Stimulated activated CD4-positive, alpha-beta T cell treated with anti-CD3 and anti-CD28 coated beads, Interleukin-4, amount 100 ng/mL, for 48 hours (primary cell): ENCODE results near the gene ISM1.
A peak's percentile ranks its signal among the peaks of the same experiment; 100 is the strongest.

Source experiments
- DNase-seq, 2 donors: peaks; one replicate each; pipeline ENCODE4 v3.0.0-alpha.2; 2020; ENCODE audit warnings: low read depth in 2 of 2

ISM1 gene

DNA sequence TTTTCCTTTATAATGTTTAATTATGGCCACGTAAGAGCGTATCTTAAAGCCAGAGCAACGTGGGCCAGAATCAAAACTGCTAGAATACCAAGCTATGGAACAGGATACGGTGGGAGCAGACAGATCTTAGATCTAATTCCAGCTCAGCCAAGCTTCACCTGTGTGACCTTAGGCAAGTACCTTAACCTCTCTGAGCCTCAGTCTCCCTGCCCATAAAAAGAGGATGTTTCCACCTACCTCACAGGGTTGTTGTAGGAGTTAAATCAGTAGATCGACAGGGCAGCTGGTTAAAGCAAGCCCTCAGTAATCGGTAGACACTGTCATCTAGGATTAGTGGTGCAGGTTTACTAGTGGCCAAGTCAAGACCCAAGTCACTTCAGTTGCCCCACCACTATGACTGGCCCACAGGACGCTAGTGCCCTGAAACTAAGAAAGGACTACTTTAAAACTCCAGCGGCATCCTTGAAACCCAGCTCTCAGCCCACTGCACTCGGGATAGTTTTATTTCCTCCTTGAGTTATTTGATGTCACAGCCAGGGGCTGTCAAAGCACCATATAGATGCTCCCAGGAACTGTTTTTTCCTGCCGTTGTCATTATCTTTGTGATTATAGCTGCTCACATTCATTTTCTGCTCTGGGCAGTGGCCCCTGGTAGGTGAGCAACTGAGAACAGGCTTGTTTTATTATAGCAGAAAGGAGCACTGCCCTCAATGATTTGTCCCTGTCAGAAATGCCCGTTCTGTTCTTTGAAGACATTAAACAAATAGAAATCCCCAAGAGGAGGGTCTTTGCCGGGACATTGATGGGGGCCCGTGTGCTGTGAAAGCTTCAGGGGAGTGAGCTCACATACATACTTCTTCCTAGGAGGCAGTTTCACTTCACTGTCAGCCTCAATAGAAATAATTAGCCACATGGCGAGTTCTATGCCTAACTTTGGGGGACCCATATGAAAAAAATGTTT is 63.1 kb downstream of the ISM1 start:
- no peak for DNase-seq

DNA sequence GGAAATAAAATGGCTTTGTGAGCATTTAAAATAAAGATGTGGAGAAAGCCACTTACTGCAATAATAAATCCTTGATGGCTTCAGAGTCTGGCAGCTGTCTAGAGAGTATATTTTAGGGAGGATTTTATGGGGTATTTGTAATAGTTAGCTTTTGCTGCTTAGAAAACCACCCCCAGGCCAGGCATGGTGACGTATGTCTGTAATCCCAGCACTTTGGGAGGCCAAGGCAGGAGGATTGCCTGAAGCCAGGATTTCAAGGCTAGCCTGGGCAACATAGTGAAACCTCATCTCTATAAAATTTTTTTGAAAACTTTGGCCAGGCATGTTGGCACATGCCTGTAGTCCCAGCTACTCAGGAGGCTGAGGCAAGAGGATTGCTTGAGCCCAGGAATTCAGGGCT is 63.8 kb downstream of the ISM1 start:
- DNase-seq = no peak

DNA sequence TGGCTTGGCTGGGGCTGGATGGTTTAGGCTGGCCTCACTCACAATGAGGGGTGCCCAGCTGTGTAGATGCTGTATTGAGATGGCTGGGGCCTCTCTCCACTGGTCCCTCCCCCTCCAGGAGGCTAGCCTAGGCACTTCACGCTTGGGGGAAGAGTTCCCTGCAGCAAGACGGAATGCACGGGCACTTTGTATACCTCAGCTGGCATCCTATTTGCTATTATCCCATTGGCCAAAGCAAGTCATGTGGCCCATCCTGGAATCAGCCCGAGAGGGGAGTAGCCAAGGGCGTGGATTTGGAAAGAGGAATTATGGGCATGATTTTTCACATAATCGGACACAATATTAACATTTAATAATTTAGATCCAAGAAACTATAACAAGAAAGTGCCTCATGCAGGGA is 64.3 kb downstream of the ISM1 start:
- no peak for DNase-seq

DNA sequence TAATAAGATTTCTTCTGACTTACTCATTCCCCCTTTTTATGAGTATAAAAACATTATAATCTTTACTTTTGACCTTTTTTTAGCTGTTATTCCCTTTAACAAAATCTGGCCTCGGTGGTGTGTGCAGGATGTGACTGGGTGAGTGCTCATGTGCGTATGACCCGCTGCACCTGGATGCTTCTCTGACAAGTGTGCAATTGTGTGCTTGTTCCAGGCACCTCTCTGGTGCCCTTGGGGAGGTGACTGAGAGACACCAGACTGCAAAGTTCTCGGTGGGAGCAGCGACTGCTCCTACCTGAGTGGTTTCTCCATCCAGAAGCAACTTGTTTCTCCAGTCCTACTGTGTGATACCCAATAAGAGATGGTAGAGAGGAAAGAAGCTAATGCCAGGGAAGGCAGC is 65.0 kb downstream of the ISM1 start:
- no peak for DNase-seq

DNA sequence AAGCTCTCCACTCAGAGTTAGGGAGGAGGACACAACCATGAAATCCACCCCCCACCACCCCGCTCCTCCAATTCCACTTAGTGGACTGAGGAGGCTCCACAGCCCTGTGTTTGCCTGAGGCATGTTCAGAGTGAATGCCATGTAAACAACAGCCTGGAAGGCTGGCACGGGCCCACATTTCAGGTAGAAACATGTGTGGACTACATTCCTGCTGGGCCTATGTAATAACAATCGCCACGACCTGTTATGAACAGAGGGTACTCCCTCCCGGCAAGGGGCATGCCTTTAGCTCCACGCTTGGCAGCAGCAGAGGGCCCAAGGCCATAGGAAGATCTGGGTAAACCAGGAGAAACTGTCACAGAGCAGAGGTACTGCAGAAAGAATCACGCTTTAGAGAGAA is 65.5 kb downstream of the ISM1 start:
- no peak for DNase-seq

DNA sequence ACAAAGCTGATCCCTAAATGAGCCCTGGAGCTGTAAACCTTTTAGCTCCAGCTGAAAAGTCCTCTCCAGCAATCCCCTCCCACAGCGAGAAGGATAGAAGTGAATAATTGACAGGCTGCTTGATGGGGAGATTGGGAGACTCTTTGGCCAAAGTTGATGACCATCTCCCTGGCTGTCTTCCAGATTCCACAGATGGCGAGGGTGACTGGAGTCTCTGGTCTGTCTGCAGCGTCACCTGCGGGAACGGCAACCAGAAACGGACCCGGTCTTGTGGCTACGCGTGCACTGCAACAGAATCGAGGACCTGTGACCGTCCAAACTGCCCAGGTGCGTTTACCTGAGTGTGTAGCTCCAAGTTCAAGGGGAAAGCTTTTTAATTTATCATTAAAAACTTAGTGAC is 67.3 kb downstream of the ISM1 start:
- no peak for DNase-seq

DNA sequence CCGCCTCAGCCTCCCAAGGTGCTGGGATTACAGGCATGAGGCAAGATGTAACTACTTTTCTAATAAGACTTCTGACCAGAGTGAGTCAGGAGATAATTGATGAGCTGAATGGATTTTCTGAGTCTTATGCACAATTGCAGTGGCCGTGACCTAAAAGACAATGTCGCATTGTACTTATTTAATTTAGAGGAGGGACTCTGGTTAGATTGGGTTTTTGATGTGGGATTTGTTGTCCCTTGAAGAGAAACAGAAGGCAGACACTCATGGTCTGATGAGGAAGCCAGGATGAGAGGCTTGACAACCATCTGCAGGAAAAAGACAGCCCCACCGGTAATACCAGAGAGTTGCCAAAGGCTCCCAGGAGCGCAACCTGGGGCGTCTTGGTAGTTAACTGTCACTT is 68.0 kb downstream of the ISM1 start:
- no peak for DNase-seq

DNA sequence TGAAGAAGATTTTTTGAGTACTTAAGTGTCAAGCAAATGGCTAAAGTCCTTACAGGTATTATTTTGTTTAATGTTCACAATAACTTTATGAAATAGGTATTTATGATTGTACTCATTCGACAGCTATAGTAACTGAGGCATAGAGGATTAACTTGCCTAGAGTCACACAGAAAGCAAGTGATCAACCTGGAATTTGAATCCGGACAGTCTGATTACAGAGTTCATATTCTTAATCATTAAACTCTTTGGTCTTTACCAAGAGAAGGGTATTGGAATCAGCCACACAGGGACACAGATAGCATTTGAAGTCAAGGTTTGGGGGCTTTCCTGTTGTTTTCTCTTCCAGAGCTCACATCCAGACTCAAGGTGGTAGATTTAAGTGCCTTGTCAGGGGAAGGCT is 69.7 kb downstream of the ISM1 start:
- no peak for DNase-seq

DNA sequence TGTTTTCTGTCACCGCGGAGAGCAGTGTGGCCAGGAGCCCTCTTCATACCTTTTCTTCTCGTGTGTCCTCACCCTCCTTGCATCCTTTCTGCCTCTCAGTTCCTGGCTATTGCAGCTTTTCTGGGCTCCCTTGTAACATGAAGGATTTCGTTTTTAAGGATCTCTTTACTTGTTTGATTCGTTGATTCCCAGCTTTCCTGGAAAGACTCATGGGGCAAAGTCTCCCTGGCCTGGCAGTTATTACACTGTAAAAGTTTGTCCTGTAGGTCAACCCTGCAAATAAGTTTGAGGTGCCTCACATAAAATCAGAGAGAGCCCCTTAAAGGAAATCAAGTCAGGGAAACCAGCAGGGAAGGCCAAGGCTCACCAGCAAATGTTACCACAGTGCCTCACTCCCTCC is 70.1 kb downstream of the ISM1 start:
- DNase-seq = no peak

DNA sequence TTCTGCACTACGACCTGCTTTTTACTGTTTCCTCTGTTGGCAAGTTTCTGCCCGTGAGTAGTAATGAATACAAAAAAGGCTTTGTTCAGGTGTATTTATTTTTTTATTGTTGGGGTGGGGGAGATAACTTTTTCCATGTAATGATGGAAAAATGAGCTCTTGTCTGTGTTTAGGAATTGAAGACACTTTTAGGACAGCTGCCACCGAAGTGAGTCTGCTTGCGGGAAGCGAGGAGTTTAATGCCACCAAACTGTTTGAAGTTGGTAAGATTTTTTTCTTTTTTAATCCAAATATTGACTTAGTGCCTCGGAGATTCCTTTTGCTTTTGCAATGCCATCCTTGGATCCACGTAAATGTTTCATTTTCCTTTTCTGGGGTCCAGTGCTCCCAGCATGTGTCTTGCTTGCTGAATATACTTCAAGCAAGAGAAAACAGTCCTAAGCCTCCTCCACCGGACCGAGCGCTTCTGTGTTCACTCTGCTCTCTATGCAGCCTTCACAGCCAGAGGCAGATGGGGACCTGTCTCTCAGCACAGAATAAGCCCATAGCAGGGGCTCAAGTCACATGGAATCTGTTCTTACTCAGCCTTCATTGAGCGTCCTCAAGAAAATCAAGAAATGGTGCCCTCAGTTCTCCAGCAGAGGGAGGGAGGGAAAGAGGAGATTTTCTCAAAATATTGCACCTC is 71.3 kb downstream of the ISM1 start:
- DNase-seq = no peak

DNA sequence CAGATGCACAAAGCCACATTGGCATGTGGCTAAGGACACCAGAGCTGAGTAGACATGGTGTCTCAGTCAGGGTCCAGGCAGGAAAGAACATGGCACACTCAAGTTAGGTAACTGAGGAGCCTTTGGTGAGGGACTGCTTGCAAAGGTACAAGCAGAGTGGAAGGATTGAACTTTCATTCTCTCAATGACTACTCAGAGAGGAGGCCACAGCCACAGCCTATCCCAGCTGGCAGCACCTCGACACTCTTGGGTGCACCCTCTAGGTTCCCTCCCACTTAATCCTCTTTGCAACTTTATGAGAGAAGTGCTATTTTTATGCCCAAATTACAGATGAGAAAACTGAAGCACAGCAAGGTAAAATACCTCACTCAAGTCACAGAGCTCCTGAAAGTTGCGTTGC is 73.4 kb downstream of the ISM1 start:
- no peak for DNase-seq

DNA sequence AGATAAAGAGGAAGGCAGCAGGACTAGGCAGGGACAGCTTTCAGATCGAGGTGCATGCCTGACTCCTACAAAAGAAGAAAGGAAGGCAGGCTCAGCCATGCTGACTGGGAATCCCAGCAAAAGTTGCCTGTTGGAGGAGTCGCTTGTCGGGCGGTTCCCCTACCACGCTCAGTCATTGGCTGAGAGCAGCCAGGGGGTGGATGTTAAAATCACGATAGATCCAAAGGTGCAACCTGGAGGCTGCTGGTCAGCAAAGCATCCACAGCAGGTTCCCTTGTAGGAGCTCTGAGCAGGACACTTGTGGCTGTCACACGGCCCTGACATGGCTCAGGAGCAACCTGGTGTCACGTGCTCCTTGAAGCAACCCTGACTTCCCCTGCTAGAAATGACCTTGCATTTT is 74.6 kb downstream of the ISM1 start:
- no peak for DNase-seq

DNA sequence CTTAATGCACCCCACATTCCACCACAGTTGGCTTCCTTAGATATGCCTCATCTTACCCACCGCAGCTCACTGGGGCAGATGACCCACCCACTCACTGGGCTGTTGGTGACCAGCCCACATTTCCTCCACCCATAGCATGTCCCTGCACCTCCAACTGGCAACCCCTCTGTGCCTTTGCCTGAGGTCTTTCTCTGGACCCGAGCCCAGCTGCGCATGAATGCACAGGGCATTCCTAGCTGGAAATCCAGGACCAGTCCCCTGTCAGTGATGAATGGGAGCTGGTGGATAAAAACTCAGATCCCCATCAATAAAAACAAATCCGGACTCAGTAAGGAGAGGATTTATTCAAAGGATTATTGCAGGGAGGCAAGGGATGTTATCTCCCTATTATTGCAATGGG is 75.0 kb downstream of the ISM1 start:
- no peak for DNase-seq

DNA sequence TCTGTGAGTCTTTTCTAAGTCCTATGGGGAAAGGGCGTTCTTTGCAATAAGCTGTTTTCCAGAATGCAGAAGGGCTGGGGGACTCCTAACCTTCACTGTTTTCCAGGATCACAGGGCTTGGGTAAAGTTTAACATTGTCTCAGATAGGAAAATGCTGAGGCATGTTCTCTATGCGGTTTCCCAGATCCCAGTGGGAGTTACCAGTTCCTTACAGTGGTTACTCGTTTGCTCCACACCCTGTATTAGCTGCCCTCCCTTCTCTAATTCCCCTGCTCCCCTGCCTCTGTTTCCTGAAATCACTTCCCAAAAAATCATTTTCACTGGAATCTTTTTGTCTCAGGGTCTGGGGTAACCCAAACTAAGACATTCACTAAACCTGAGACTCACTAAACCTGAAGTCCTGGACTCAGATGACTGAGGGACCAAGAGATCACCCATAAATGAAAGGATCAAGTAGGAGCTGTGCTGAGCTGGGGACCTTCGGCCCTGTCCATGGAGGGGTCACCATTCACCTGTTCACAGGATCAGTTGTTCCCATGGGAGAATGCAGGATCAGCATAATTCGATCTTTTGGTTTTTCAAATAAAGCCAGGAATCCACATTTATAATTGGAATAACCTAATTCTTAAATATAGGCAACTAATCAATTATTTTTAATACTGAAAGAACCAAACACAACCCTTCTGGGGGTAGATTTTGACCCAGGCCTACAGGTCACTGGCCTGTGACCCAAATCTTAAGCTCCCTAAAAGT is 76.2 kb downstream of the ISM1 start:
- DNase-seq = no peak

DNA sequence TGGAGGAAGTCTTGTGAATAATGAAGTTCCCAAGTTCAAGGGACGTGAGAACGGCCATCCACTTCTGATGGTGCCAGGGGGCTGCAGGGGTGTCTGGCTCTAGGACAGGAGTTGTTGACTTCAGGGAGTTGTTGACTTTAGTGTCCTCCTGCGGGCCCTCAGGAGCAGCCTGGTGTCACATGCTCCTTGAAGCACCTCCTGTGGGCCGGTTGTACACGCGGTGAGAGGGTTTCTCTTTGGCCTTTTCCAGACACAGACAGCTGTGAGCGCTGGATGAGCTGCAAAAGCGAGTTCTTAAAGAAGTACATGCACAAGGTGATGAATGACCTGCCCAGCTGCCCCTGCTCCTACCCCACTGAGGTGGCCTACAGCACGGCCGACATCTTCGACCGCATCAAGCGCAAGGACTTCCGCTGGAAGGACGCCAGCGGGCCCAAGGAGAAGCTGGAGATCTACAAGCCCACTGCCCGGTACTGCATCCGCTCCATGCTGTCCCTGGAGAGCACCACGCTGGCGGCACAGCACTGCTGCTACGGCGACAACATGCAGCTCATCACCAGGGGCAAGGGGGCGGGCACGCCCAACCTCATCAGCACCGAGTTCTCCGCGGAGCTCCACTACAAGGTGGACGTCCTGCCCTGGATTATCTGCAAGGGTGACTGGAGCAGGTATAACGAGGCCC is 77.8 kb downstream of the ISM1 start:
- no peak for DNase-seq

DNA sequence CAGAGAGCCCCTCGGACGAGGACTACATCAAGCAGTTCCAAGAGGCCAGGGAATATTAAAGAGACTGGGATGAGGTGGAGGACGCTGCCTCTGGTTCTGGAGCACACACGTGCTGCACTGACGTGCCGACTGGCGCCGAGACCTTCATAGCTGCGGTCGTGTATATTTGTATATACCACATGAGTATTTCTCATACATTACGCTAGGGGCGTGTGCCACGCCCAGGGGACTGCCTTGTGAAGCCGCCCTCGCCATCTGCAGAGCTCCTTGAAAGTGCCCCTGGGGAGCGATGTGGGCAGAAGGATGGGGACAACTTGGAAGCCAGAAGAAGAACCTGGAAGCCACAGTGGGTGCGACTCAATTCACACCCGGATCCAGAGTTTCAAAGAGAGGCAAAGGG is 78.3 kb downstream of the ISM1 start:
- DNase-seq = no peak

DNA sequence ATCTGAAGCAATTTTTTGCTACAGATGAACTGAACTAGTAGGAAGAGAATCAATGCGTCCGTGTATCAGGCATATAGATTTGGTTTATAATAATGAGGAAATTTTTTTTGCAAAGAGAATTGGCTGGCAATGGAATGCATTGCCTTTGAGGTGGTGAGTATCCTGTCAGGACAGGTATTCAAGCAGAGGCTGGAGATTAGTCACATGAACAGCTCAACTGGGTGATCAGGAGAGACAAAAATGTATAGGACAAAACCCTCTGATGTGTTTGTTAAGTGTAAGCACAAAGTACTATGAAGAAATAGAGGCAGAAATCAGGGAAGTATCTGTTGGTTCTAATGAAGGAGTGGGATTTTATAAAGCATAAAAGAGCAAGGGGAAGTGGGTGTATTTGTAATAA is 80.5 kb downstream of the ISM1 start:
- no peak for DNase-seq

DNA sequence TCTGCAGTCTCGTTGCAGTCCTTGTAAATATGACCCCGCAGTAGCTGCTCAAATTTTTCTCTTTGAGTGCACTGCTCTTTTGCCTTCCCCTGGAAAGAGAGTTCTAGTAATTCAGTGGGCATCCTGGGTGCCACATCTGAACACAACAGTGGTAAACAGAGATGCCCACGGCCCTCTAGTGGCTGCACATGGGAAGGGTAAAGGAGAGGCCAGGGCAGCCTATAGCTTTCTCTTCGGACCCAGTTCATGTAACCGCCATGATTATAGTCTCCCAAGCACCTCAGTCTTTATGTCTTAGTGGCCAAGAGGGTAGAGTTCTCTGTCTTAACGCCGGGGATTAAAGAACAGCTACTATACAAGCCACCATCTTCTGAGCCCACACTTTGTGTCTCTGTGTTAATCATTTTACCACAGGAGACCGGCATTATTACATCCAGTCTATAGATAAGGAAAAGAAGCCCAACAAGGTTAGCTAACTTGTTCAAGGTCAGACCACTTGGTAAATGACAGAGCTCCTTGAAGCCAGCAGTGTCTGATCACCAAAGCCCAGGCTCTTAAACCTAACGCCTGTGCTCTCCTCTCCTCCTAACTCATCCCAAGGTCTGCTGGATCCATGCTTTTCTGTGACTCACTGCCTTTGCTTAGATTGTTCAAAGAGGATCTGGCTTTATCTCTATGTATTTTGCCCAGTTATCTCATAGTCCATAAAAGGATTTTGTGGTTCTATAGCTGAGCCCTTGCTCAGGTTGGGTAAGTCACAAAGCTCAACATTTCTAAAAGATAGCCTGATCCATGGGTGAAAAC is 81.8 kb downstream of the ISM1 start:
- peak; percentile 34 to 41 for DNase-seq

DNA sequence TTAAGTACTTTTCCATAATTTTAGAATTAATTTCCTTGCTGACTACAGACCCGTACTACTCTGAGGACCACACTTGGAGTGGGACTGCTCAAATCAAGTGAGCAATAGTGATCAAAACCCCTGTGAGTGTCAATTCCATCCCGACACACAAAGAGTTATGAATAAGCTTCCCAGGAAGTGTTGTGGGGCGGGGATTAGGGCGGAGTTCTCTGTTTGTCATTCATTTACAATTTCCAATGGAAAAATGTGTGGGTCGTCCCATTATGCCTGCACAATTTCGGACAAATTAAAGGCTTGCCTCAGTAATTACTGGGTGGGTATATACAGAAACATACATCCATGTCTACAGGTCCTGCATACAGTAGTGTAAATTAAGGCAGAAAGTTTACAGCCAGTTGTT is 84.2 kb downstream of the ISM1 start:
- no peak for DNase-seq

DNA sequence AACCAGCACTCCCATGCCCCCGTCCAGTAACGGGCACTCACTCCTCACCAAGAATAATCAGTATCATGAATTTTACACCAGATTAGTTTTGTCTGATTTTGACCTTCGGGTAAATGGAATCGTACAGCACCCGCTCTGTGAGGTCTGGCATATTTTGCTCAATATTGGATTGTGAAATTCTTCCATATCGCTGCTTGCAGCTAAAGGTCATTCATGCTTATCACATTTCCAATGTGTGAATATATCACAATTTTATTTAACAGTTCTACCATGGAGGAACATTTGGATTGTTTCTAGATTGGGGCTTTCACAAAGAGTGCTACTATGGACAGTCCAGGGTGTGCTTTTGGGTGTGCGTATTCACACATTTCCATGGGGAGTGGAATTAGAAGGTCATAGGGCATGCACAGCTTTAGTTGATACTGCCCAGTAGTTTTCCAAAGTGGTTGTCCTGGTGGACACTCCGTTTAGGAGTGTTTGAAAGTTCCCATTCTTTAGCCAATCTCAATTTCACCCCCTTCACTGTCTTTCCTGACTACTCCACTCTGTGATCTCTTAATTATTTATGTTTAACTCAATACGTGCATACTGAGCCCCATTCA is 86.6 kb downstream of the ISM1 start:
- no peak for DNase-seq

DNA sequence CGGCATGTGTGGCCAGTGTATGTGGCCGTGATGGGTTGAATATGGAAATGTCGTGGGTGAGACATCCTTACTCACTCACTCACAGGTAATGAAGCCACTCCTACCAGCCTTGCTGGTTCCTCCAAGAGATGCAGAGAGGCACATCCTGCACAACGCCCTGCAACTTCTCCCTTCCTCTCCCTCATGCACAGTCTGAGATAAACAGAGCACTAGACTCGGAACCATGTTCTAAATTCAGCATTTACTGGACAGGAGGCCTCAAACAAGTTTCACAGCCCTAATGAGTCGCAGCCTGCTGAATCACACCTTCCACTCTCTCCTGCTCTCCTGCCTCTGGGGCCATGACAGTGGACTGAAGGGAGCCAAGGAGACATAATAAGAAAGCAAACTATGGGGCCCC is 91.2 kb downstream of the ISM1 start:
- DNase-seq = no peak
